Upper lobe of left lung (tissue), 6 donors: ENCODE data around the gene CCIN. TPM values are rescaled to one million over a fixed set of nuclear protein-coding genes. Genes with fewer than 3 reads are reported as not detected.

Source experiments
- ATAC-seq, 2 donors: fragments of 200-7000 bp; cut with Tn5 transposase; one replicate each; pipeline ENCODE4 v1.9.1; 2022; ENCODE audit warnings: mild to moderate bottlenecking in 2 of 2, moderate library complexity in 2 of 2; ENCODE audit not compliant: low FRiP score in 2 of 2
- DNase-seq, 2 donors: peaks; one replicate each; pipeline ENCODE4 v3.0.0-alpha.2; 2019 to 2020
- H3K27ac ChIP-seq, 4 donors: fragments of 200-600 bp; sonication (generic); one replicate each; pipeline ENCODE4 v1.5.1; 2016 to 2019
- H3K27me3 ChIP-seq, 4 donors: fragments of 200-600 bp; sonication (generic); one replicate each; pipeline ENCODE4 v1.5.1; 2017 to 2019
- H3K36me3 ChIP-seq, 4 donors: fragments of 200-600 bp; sonication (generic); one replicate each; pipeline ENCODE4 v1.5.1; 2016 to 2019
- H3K4me1 ChIP-seq, 4 donors: fragments of 200-600 bp; sonication (generic); one replicate each; pipeline ENCODE4 v1.5.1; 2018 to 2019
- H3K4me3 ChIP-seq, 4 donors: fragments of 200-600 bp; sonication (generic); one replicate each; pipeline ENCODE4 v1.5.1; 2017 to 2019; ENCODE audit warnings: mild to moderate bottlenecking in 2 of 4, moderate library complexity in 1 of 4
- H3K9me3 ChIP-seq, 4 donors: fragments of 200-600 bp; sonication (generic); one replicate each; pipeline ENCODE4 v1.5.1; 2018 to 2019
- EP300 ChIP-seq, 4 donors: sonication (generic); formaldehyde crosslinking; IDR thresholded peaks; one replicate each; pipeline ENCODE4 v1.5.1; 2017; ENCODE audit warnings: antibody characterized with exemption in 4 of 4, control low read depth in 2 of 4
- POLR2A ChIP-seq, 4 donors: fragments of 450-650 bp; IDR thresholded peaks; one replicate each; pipeline ENCODE4 v1.5.1; 2016 to 2017; ENCODE audit warnings: antibody characterized with exemption in 4 of 4, mild to moderate bottlenecking in 2 of 4
- POLR2AphosphoS5 ChIP-seq, 2 donors: sonication (generic); formaldehyde crosslinking; IDR thresholded peaks; one replicate each; pipeline ENCODE4 v1.5.1; 2017; ENCODE audit warnings: antibody characterized with exemption in 2 of 2
- WGBS, 2 donors: methylation state at CpG; one replicate each; pipeline ENCODE4 v1.1.5; 2017 to 2018; 5-methylcytosine and 5-hydroxymethylcytosine counted together
- total RNA-seq, 6 donors: library from RNA; depleted of rRNA in 4 of 6; stranded (reverse); fragments of >200 nt in 4 of 6; gene quantifications; one replicate each; pipeline versions ENCODE4 v1.1.0 to v1.2.1, GENCODE V29; 2016 to 2021
- TF ChIP-seq, protein P1 (sequence below), 6 experiments: fragments of 450-650 bp in 4 of 6; fragments of 200-600 bp in 2 of 6; sonication (generic) in 2 of 6; IDR thresholded peaks; one replicate each; pipeline ENCODE4 v1.5.1; 2016 to 2019; ENCODE audit warnings: antibody characterized with exemption in 6 of 6
- donor health status: DM: no; HTN: no; CAD: no; lungs with moderate emphysema.
- donor health status: DM: no; HTN: yes; CAD: no; lungs with severe emphysema.

CCIN gene
- total RNA-seq, 6 donors from 2014 or later, result 0.30 to 1.4 (median 0.49) TPM; not detected in 1

DNA sequence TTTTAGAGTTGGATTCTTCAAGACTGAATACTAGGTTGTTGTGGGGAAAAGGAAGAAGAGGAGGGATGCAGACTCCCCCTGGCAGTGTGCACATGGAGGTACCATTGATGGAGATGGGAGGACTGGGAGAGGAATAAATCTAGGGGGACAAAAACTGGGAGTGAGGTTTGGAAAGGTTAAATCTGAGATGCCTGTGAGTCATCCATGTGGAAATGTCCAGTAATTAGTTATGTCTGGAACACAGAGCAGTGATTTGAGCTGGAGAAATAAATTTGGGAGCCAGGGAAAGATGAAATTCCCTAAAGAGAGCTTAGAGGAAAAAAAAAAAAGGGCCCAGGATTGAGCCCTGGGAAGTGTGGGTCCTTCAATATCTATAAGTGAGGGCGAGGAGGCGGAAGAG, 8.0 kb upstream of the CCIN start:
- WGBS, 2 donors, result 86 to 95% methylated on average over 2 of the region's 2 CpGs
- no peak for DNase-seq
- TF ChIP-seq EP300 (IDR thresholded peaks at IDR 0.05), result no peak
- TF ChIP-seq, protein P1, sequence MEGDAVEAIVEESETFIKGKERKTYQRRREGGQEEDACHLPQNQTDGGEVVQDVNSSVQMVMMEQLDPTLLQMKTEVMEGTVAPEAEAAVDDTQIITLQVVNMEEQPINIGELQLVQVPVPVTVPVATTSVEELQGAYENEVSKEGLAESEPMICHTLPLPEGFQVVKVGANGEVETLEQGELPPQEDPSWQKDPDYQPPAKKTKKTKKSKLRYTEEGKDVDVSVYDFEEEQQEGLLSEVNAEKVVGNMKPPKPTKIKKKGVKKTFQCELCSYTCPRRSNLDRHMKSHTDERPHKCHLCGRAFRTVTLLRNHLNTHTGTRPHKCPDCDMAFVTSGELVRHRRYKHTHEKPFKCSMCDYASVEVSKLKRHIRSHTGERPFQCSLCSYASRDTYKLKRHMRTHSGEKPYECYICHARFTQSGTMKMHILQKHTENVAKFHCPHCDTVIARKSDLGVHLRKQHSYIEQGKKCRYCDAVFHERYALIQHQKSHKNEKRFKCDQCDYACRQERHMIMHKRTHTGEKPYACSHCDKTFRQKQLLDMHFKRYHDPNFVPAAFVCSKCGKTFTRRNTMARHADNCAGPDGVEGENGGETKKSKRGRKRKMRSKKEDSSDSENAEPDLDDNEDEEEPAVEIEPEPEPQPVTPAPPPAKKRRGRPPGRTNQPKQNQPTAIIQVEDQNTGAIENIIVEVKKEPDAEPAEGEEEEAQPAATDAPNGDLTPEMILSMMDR (IDR thresholded peaks at IDR 0.05), result no peak
- TF ChIP-seq POLR2A (IDR thresholded peaks at IDR 0.05), result no peak
- TF ChIP-seq POLR2AphosphoS5 (IDR thresholded peaks at IDR 0.05), result no peak
- Histone ChIP-seq H3K9me3 (peaks cover 0 to 3% (median 0%) of the 10 kb centered on the region in 4 donors), H3K4me1 (peaks cover 8 to 18% (median 14%) of the 10 kb centered on the region in 4 donors), H3K27ac (peak overlapping the region in 1 of 4 donors; percentile 21), H3K4me3 (no peak overlapping the region), H3K27me3 (no peaks in the 10 kb centered on the region), H3K36me3 (peaks cover 0 to 5% (median 2%) of the 10 kb centered on the region in 4 donors)
- peak in 1 of 2 donors; percentile 5 for ATAC-seq

DNA sequence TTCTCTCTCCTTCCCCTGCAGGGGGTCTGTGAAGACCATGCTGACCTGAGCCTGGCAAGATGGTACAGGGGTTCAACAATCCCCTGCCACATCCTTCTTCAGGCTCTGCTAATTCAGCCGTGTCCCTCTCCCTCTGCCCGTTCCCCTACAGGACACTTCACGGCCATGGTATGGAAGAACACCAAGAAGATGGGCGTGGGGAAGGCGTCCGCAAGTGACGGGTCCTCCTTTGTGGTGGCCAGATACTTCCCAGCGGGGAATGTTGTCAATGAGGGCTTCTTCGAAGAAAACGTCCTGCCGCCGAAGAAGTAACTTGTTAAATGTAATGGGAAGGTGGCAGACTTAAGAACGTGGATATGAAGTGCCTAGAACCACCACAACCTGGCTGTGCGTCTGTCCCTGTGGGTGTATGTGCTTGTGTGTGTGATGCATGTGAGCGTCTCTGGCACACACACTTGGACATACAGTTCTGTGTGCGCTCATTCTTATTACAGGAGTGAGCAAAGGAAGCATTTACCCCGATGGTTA, 6.9 kb upstream of the CCIN start:
- WGBS, 2 donors, result 90 to 93% methylated on average over 17 of the region's 17 CpGs
- TF ChIP-seq, protein P1 (IDR thresholded peaks at IDR 0.05), result no peak
- TF ChIP-seq POLR2AphosphoS5 (IDR thresholded peaks at IDR 0.05), result no peak
- no peak for TF ChIP-seq EP300 (IDR thresholded peaks at IDR 0.05)
- no peak for TF ChIP-seq POLR2A (IDR thresholded peaks at IDR 0.05)
- H3K9me3 ChIP-seq, result no peaks in the 10 kb centered on the region

DNA sequence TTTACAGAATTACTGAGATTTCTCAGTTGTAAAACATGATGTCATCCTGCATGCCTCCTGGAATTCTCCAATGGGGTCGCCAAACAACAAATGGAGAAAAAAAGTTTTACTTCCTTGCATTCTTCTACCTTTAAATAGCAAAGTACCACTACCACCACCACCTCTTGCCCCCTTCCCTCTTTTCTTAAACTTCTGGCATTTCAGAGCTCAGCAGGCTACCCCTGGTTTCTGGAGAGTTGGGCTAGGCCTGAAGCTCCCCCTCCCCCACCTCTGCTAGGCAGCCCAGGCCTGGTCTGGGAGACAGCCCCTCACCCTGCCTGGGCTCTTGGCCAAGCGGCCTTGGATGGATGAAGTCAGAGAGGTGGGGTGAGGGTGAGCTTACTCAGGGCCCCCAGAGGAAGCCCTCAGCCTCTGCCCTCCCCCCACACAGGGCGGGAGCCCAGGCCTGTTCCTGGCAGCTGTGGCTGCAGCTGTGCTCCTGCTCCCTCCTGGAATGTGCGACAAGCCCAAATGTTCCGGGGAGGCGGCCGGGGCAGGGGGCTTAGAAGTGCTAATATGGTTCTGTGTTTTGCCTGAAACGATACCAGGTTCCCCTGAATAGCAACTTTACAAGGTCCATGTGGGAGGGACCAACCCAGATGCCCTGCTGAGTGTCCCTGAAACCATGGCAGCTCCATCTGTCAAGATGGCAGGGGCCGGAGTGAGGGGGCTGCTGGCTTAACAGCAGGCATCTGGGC, 6.0 kb upstream of the CCIN start:
- 53 to 59% methylated on average over 8 of the region's 9 CpGs for WGBS, 2 donors
- Histone ChIP-seq H3K27ac (peak overlapping the region in 3 of 4 donors; percentile 27 to 71 (median 40)), H3K27me3 (no peaks in the 10 kb centered on the region), H3K36me3 (no peaks in the 10 kb centered on the region), H3K9me3 (no peaks in the 10 kb centered on the region), H3K4me3 (no peak overlapping the region), H3K4me1 (peaks cover 10 to 20% (median 15%) of the 10 kb centered on the region in 4 donors)
- DNase-seq, result peak in 1 of 2 donors; percentile 53
- TF ChIP-seq EP300 (IDR thresholded peaks at IDR 0.05) (no peak), POLR2AphosphoS5 (IDR thresholded peaks at IDR 0.05) (peak in 1 of 2 donors; percentile 11), POLR2A (IDR thresholded peaks at IDR 0.05) (no peak)
- TF ChIP-seq, protein P1 (IDR thresholded peaks at IDR 0.05), result no peak
- peak; percentile 34 to 60 for ATAC-seq

More for the DNA sequence above, 6.9 kb upstream of the CCIN start:
- DNase-seq (no peak), ATAC-seq (no peak)
- Histone ChIP-seq H3K27ac (no peak overlapping the region), H3K4me1 (peaks cover 14 to 24% (median 19%) of the 10 kb centered on the region in 4 donors), H3K36me3 (no peaks in the 10 kb centered on the region), H3K4me3 (no peak overlapping the region), H3K27me3 (no peaks in the 10 kb centered on the region)

DNA sequence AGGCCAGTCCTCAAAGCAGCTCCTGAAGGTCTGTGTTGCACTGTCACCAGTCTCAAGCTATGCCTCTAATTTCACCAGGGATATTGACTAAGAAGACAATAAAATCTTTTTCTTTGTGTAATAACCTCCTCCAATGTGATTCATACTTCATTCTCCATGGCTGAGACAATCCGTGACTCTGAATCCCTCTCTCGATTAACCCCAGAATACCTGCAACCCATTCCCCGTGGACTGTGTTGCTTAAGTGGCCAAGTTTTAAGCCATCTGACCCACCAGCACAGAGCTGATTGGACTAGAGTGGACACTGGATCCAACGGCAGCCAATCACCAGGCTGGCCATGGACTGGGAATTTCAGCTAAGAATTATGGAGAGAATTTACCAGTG, 5.4 kb upstream of the CCIN start:
- ATAC-seq, result peak in 1 of 2 donors; percentile 5
- H3K36me3 ChIP-seq, result no peaks in the 10 kb centered on the region
- DNase-seq, result no peak
- TF ChIP-seq POLR2AphosphoS5 (IDR thresholded peaks at IDR 0.05), result no peak
- TF ChIP-seq, protein P1 (IDR thresholded peaks at IDR 0.05), result no peak
- TF ChIP-seq EP300 (IDR thresholded peaks at IDR 0.05), result no peak
- peak in 1 of 4 donors; percentile 19 for TF ChIP-seq POLR2A (IDR thresholded peaks at IDR 0.05)
- WGBS, 2 donors, result 74 to 91% methylated on average over 4 of the region's 4 CpGs
- no peaks in the 10 kb centered on the region for H3K9me3 ChIP-seq
- H3K4me1 ChIP-seq, result peaks cover 9 to 16% (median 15%) of the 10 kb centered on the region in 4 donors
- H3K27me3 ChIP-seq, result no peaks in the 10 kb centered on the region
- H3K4me3 ChIP-seq, result no peak overlapping the region
- H3K27ac ChIP-seq, result peak overlapping the region in 2 of 4 donors; percentile 40 to 71
